ENCODE results near the gene CLSTN2.

Gene CLSTN2

DNA sequence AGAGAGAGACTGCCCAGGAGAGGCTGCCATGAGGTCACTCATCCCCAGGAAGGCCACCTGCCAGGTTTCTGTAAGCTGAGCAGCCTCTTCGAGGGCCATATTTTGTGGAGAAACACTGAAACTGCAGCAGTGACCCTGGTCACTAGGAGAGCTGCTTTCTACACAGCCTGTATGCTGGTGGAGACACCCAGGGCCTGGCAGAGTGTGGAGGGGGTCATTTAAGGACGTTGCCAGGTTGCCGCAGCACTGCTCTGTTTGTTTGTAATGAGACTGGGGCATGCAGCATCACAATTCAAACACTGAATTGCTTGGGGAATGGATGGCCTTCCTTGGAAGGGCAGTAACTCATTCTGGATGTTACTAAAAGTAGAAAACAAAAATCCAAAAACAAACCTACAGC is 638.0 kb downstream of the CLSTN2 start:
- no peak for DNase-seq

DNA sequence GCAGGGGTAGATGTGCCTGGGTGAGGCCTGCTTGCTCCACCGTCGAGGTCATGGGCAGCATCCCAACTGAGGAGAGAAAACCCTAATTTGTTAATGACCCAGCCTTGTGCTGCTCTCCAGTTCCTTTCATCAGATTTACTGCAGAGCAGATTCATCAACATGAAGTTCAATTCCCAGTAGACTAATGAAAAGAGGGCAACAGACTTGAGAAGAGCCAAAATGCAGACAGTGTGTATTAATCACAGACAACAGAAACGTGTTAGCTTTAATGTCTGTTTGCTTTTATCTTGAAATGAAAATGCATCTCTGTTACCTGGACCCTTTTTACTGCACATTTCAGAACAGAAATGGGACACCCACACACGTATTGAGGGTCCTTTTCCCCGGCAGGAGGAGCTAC is 639.4 kb downstream of the CLSTN2 start:
- no peak for DNase-seq

DNA sequence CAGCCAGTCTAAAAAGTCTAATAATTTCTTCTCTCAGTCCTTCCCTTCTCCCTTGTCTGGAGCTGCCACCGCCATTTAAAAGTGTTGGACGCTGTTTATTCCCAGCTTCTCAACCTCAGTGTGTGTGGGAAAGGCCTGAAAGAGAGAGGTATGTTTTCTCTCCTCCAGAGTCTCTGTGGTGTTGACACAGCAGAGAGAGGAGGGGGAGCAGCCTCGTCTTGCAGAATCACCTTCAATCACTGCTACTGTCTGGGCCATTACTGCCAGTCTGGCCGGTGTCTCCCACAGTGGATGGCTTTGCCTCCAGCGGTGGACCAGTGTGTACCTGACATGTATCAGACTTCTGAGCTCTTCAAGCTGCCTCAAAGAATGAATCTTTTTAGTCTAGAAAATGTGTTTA is 641.5 kb downstream of the CLSTN2 start:
- no peak for DNase-seq

DNA sequence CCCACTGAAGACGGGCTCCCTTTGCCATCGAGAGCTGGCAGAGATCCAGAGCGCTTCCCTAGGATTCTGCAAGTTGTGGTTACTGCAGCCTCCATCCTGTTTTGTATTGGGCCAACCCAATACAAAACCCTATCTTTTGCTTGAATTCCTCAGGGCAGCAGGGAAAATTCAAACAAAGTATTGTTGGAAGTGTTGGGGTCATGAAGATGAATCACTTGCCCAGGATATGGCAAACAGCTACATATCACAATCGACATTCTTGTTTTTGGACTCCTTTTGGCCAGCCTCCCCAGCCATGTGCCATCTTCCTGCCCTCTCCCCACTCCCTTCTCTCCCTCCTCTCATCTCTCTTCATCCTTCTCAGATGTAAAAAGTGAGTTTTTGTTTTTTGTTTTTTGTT is 642.9 kb downstream of the CLSTN2 start:
- DNase-seq: no peak

DNA sequence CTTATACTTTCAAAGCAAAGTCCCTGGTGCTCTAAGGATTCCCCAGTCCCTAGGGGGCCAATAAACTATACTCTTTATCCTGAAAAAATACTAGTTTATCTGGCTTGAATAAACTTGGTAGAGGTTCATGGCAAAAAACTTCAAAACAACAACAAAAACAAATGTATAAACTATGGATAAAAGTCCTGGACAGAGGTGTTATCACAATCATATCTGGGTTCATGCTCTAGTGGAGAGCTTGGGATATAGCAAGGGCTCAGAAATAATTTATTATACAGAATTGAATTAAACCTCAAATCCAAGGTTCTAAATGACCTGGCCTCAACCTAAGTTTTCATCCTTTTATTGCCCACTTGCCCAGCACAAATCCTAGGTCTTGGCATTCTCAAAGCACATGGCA is 644.3 kb downstream of the CLSTN2 start:
- no peak for DNase-seq

DNA sequence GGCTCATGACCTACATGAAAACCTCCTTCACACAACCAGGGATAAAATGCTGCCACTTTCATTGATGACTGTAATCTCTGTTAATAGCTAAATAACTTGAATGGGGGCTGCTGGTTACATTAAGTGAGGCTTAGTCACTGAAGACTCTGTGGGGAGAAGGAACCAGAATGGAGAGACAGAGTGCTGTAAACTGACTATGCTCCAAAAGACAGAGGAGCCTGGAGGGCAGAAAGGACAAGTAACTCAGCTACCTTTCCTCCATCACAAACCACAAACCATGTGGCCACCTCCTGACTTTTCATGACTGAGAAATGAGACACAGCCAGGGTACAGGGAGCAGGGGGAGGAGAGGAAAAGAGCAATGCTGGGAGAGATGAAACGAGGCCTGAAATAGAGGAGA is 645.8 kb downstream of the CLSTN2 start:
- DNase-seq: no peak

GRCh38 chr3:140584549-140584948 is 649.6 kb downstream of the CLSTN2 start:
- no peak for DNase-seq

GRCh38 chr3:140585828-140586227 is 650.8 kb downstream of the CLSTN2 start:
- no peak for DNase-seq

DNA sequence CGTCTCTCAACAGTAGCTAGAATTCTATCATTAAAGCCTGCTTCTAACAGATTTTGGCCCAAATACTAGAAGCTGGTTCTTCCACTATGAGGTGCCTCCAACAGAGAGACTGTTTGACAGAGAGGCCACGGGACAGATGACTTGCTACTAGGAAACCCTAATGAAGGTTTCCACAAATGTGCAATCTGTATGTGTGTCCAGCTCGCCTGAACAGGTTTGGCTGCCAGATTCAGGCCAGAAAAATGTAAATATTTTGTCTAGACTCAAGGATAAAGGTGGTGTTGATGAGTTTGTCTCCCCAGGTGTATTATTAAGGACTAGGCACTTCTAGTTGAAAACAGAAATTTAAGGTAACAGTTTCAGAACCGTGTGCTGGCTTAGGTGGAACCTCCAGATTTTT is 651.3 kb downstream of the CLSTN2 start:
- DNase-seq: no peak

- DNase-seq: no peak
Observed at GRCh38 chr3:140588558-140588957, 653.6 kb downstream of the CLSTN2 start.

- no peak for DNase-seq
Observed at GRCh38 chr3:140593766-140594165, 658.8 kb downstream of the CLSTN2 start.

- DNase-seq: no peak
Observed at GRCh38 chr3:140595295-140595694, 660.3 kb downstream of the CLSTN2 start.

GRCh38 chr3:140597364-140597763 is 662.4 kb downstream of the CLSTN2 start:
- no peak for DNase-seq

DNA sequence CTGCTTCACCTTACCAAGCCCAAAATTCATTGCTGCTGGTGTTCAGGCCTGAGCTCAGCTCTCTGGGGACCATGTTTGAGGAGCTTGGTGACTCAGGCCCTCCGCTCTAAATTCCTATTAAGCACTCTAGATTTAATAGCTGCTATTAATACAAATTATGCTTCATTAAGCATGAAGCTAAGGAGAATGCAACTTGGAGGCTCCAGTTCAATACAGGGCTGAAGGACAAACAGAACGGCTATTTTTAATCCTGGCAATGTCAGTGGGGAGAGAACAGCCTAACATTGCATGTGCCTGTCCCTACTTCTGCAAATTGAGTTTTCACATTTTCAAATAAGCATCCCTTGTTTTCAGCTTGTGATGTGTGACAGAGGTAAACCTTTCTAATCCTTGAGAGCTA is 662.8 kb downstream of the CLSTN2 start:
- DNase-seq: no peak

- DNase-seq: no peak
Observed at GRCh38 chr3:140599009-140599408, 664.0 kb downstream of the CLSTN2 start.

DNA sequence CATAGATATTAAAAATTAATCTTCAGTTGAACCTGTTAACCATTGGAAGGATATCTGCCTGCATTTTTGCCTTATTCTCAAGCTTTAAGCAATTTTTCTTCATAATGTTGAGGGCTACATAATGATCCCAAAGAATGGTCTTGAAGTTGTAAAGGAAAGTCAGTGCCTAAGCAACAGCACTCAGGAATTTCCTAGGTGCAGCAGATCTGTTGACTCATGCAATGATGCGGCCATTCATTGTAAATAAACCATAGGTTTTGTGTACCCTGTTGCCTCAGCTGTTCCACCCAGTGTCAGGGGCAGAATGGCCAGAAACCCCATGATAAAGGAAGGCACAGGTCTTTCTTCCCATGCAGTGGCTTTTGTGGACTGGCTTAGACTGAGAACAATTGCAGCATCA is 664.5 kb downstream of the CLSTN2 start:
- DNase-seq: no peak

DNA sequence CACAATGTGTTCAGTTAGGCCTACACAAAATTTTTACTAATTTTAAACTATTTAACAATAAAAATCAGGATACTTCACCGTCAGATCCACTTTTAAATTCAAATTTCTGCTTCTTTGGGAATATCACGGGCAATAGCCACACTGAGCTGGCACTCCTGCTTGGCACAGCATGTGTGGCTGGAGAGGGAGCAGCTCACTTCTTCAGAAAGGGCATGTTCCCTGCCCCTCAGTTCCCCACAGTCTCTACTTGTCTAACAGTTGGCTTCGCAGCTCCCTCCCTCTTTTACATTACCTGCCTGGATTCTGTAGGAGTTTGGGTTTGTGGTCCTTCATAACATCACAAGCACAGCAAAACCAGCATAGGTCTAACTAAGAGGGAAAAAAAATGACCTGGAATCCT is 666.9 kb downstream of the CLSTN2 start:
- DNase-seq: no peak

GRCh38 chr3:140602781-140603180 is 667.8 kb downstream of the CLSTN2 start:
- DNase-seq: no peak

DNA sequence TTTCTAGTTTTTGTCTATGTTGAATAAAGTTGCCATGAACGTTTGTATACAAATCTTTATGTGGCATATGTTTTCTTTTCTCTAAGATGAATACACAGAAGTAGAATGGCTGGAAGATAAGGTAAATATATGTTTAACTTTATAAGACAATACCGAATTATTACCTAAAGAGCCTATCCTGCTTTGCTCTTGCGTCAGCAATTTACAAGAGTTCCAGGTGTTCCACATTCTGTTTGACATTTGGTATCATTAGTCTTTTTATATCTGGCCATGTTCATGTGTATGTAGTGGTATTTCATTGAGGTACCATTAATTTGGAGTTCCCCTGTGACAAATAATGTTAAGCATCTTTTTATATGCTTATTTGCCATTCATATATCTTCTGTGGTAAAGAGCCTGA is 668.8 kb downstream of the CLSTN2 start:
- DNase-seq: no peak

DNA sequence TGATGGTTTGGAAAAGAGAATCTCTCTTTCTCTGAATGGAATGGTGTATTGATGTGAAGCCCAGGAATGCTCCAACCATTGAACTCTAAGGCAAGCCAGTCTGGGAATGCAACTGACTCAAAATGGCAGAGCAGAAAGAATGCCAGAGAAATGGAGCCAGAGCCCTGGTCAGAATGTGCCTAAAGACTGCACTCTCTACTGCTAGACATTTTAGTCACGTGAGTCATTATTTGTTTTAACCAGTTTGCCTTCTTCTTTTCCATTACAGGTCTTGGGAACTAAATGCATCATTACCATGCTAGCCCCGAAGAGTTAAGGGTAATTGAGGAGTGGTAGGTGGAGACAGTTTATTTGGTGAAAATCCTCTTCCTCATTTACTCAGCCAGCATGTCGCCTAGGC is 675.6 kb downstream of the CLSTN2 start:
- DNase-seq: no peak

DNA sequence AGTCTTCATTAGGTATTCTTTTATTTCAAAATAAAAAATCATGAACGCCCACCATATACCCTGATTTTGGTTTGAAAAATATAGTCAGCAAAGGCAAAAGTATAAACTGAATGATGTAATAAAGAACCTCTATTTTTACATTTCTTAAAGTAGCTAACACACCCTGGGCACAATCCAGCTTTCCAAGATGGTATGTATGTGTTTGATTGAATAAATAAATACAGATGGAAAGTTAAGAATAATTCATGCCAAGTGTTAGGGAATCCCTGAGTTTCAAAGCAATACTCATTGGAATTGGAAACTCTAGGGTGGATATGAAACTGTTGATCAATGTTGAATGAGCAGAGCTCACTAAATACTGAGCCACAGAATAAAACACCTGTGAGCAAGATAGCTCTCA is 679.0 kb downstream of the CLSTN2 start:
- no peak for DNase-seq

- no peak for DNase-seq
Observed at GRCh38 chr3:140617135-140617534, 682.1 kb downstream of the CLSTN2 start.

- no peak for DNase-seq
Observed at GRCh38 chr3:140626856-140627255, 691.9 kb downstream of the CLSTN2 start.
